CD4-positive, alpha-beta T cell treated with Interleukin-15 for 4 hours (primary cell): ENCODE results near the gene TUSC7.

Source experiments
- DNase-seq: peaks from one replicate; pipeline ENCODE4 v3.0.0-alpha.2; 2020; ENCODE audit warnings: low spot score

Gene TUSC7

GRCh38 chr3:116709479-116709878 lies at the start of gene TUSC7:
Gene TUSC7 (plus strand): TSS chr3:116709779.
- DNase-seq = no peak

- no peak for DNase-seq
Measured at GRCh38 chr3:116661196-116661595, 48.4 kb upstream of the TUSC7 start.

DNA sequence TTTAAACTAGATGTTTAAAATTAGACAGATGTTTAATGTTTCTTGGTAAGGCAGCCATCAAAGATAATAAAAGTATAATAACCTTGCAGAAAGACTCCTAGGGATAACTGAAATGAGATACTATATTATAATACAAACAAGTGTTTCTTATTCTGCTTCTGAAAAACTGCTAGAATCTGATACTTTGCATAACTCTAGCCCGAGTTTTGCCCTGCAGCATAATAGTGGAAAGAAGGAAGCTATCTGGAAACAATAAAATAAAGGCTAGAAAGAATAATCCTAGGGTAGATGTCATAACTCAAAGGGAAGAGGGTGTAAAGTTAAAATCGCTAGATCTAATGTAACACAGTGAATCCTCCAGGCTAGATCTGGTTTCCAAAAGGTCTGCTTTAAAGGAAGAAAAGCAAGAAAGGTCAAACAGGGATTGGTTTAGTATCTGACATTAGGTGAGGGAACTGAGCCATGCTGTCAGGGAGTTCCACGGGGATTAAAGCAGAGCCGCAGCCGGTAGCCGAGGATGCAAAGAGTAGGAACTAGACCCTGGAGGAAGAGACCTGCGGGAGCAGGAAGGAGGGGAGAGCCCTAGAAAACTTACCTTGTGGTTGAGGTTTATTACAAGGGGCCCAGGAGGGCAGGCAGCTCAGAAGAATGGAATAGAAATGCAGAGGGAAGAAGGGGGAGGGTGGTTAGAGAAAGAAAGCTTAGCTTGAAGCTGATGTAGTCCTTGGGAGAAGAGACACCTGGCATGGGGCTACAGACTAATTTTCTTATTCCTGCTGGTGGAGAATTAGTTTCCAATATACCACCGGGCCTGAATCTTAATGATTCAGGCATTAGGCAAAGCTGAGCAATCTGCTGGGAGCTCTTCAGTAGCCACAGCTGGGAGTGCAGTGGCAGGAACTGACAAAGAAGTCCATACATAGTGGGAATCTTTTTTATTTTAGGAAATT lies 46.1 kb upstream of the TUSC7 start:
- DNase-seq = no peak

GRCh38 chr3:116667324-116667723 lies 42.3 kb upstream of the TUSC7 start:
- DNase-seq = no peak

- no peak for DNase-seq
Measured at GRCh38 chr3:116667791-116668190, 41.8 kb upstream of the TUSC7 start.

- DNase-seq = no peak
Measured at GRCh38 chr3:116669576-116669975, 40.0 kb upstream of the TUSC7 start.

DNA sequence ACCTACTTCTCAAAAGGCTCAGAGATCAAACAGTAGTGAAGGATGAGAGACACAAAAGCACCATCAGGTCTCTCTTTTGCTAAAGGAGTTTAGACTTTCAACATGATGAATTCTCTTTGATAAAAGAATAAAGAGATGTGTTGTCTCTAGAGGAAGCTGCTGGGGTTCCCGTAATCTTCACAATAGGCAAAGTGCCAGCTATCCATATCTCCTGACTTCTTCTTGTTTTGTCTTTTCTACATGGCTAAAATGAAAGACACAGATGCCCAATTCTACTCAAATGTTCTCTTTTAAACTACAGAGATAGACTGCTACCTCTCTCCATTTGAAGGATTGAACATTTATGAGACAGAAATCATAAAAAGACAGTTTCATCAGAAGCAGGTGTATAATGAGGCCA lies 38.4 kb upstream of the TUSC7 start:
- DNase-seq = no peak

GRCh38 chr3:116678853-116679252 lies 30.7 kb upstream of the TUSC7 start:
- DNase-seq = no peak

DNA sequence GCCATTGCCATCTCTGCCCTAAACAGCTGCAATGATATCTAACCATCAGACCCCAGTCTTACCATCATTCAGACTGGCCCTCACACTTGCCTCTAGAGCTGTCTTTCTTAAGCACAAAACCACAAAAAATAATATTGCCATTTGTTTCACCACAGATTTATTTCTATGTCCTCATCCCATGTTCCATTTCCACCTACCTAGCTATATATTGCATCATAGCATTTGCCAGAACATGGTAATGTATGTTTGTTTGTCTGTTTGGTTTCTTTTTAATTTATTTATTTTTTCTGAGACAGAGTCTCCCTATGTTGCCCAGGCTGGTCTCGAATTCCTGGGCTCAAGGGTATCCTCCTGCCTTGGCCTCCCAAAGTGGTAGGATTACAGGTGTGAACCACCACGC lies 18.5 kb upstream of the TUSC7 start:
- no peak for DNase-seq

GRCh38 chr3:116701070-116701469 lies 8.5 kb upstream of the TUSC7 start:
- no peak for DNase-seq

DNA sequence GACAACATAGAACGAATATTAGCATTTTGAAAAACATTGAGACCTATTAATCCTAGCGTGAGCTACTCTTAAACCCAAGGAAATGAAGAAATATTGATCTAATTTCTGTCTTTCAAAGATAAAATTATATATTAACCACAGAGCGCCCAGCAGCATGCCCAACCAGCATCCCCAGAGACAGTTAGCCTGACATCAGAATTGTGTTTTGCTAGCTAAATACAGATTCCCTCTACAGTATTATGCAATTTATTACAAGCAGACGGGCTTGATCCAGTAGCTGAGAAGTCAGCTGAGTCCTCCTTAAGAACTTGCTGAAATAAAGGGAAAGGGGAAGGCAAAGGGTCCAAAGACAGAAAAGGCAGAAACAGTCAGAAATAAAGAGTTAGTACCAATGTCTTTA lies 7.2 kb upstream of the TUSC7 start:
- DNase-seq = no peak

DNA sequence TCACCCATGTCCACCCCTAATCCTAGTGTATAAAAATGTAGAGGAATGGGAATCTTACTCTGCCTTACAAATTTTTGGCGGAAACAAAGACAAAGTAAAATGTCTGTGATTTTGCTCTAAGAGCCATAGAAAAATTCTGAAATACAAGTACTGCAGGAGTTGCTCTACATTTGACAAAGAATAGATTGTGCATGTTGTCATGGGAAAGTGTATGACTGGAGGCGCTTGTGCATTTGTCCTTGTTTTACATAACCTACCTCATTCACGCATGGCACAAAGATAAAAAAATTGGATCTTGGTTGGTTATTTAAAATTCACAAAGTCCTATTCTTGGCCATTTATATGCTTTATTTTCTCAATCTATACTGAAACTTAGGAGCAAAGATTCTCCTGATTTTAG lies 2.0 kb upstream of the TUSC7 start:
- no peak for DNase-seq

DNA sequence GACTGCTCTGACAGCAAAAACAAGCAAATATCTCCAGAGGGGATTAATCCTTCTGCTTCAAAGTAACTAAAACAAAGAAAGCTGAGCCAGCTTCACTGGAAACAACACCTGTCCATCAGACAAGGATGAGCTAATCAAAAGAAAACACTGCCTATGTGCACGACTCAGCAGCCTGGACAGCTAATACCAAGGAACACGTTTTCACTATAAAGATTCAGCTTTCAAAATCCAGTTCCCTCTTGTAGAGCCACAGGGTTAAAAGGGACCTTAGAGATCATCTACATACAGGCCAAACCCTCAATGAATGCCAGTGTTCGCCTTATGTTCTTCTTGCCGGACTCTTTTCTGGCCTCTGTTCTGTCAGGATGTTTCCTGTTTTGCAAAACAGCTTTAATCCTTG lies 6.9 kb downstream of the TUSC7 start:
- no peak for DNase-seq

DNA sequence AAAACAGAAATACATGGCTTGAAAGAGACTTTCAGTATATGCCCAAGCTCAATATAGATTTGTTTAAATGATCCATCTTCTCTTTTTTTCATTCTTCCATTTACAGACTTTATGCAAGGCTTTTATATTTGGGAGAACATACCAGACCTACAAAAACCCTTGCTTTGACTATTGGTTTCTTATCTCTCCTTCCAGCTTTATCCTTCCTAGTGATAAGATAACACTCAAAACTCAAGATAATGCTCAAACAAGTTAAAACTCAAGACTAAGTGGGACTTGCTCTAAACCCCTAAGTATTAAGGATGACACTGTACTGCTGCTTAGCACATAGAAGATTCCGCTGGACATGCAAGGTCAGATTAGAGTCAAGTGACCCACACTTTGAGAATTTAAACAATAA lies 8.0 kb downstream of the TUSC7 start:
- no peak for DNase-seq

GRCh38 chr3:116728454-116728853 lies 18.9 kb downstream of the TUSC7 start:
- DNase-seq = no peak

GRCh38 chr3:116734243-116734642 lies 24.7 kb downstream of the TUSC7 start:
- DNase-seq = no peak

DNA sequence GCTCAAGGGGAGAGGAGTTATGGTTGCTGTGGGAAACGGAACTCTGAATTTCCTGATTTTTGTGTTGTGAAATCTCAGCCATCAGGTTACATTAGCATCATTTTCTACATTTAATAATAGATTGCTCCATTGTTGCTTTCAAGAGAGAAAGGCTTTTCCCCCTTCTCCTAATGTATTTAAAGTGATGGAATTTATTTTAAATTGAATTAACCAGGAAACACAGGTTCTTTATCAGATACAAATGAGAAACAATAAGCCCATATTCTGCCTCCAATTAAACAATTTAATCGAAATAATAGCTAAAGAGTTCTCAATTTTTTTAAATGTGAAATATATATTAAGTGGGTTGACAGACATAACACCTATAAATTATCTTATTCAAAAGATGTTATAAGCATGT lies 30.1 kb downstream of the TUSC7 start:
- no peak for DNase-seq

DNA sequence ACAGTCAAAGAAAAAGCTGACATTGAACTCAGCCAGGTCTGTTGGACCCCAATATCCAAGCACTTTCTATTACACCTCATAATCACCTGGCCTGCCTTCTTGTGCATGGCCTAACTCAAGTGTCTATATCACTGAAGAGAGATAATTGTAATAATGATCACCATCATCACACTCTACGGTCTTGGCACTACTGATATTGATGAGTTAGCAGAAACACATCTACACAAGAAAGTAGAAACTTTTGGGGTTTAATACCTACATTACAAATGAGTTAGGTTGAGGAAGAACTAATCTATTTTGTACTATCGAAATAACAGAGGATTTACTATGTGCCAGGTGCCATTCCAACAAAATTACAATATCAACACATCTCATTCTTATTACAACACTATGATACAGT lies 30.7 kb downstream of the TUSC7 start:
- DNase-seq = no peak

DNA sequence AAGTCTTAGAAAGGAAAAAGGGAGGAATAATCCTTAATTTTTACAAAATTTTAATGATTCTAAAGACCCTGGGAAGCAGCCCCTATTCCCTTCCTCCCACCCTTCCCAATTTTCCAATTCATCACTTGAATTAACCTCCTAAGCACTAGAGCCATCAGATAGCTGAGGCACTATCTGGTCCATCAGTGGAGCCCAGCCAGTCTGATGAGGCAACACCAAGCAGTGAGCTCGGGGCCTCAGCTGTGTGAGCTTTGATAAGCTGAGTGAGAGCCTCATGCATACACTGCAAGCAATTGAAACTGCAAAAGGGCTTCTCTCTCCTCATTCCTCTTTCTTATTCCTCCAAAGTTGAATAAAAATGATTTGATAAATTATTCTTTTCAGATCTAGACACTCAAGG lies 31.9 kb downstream of the TUSC7 start:
- no peak for DNase-seq

GRCh38 chr3:116743062-116743461 lies 33.5 kb downstream of the TUSC7 start:
- no peak for DNase-seq

DNA sequence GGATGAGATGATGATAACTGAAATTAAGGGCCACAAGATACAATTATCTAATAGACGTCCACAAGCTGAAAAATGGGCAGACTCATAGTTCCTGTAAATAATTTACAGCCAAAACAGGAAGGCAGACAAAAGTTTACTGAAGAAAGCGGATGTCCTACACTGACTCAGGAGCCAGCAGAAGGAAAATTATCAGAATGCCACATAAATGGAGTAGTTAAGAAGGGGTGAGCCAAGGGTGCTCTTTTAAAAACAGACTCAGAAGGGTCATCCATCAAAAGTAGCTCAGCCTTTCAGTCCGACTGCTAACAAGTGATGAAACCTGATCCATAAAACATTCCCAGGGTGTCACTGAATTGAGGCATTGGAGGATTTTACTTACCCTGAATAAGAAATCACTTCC lies 39.8 kb downstream of the TUSC7 start:
- no peak for DNase-seq

DNA sequence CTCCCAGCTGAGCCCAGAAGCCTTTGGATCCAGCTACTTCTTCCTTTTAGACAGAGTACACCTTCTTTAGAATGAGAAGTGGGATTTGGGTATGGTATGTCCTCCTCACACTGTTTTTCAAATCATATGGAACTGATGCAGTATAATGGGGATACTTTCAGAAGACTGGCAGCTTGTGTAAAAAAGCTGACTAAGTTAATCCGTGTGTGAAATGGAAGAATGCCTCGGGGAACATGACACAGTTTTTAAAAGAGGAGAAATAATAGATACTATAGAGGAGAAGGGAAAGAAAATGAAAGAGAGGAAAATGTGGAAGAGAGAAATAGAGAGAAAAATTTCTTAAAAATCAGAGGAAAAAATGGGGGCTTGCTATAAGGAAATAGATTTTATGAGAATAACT lies 47.7 kb downstream of the TUSC7 start:
- DNase-seq = no peak

GRCh38 chr3:116759316-116759715 lies 49.7 kb downstream of the TUSC7 start:
- DNase-seq = no peak
